IMR-90 (cell line): ENCODE data around the gene ITIH2. TPM values are rescaled to one million over a fixed set of nuclear protein-coding genes. Genes with fewer than 3 reads are reported as not detected.

ENCODE experiments used
- ATAC-seq: fragments of 200-7000 bp; cut with Tn5 transposase; 2 replicates; pipeline ENCODE4 v1.9.1; 2020; ENCODE audit warnings: low read depth, mild to moderate bottlenecking, moderate library complexity
- BruUV-seq: library from RNA; stranded (reverse); fragments of 400-500 nt; replicated peaks from 2 replicates; lab custom pipeline; 2021; lab: Mats Ljungman, UMichigan
- CTCF ChIA-PET: fragments of 300-600 bp; formaldehyde crosslinking; extraction: SDS; loops from one replicate; lab custom pipeline; 2021; ENCODE audit warnings: antibody characterized with exemption; lab: Yijun Ruan, JAX
- POLR2A ChIA-PET: fragments of 300-600 bp; sonication (Branson Sonifier 250); formaldehyde crosslinking; loops from one replicate; lab custom pipeline; 2022; ENCODE audit warnings: antibody characterized with exemption; ENCODE audit not compliant: unreplicated experiment; lab: Charles Lee
- DNase-seq: peaks from one replicate; pipeline ENCODE4 v3.0.0; 2013
- H2AFZ ChIP-seq: replicated peaks from 2 replicates; pipeline ENCODE3; 2013; ENCODE audit warnings: low read length, mild to moderate bottlenecking; ENCODE audit not compliant: poor library complexity
- H2AK5ac ChIP-seq: 2 replicates; pipeline ENCODE4 v1.6.1; 2013; ENCODE audit warnings: low read depth, low read length, inconsistent platforms
- H2AK9ac ChIP-seq: replicated peaks from 2 replicates; pipeline ENCODE3; 2013; ENCODE audit warnings: mild to moderate bottlenecking, low read depth, low read length, moderate library complexity; ENCODE audit not compliant: poor library complexity
- H2BK120ac ChIP-seq: 2 replicates; pipeline ENCODE4 v1.6.1; 2013; ENCODE audit warnings: low read depth, low read length, inconsistent platforms
- H2BK15ac ChIP-seq: 3 replicates; pipeline ENCODE4 v1.6.1; 2013; ENCODE audit warnings: low read depth, low read length, inconsistent platforms
- H2BK20ac ChIP-seq: 2 replicates; pipeline ENCODE4 v1.6.1; 2013; ENCODE audit warnings: low read depth, mild to moderate bottlenecking, inconsistent platforms, low read length, moderate library complexity
- H2BK5ac ChIP-seq: 2 replicates; pipeline ENCODE4 v1.6.1; 2013; ENCODE audit warnings: mild to moderate bottlenecking, low read depth, low read length, inconsistent platforms; ENCODE audit not compliant: poor library complexity, severe bottlenecking
- H3K14ac ChIP-seq: replicated peaks from 2 replicates; pipeline ENCODE4 v1.6.1; 2013; ENCODE audit warnings: low read depth, low read length, inconsistent platforms
- H3K18ac ChIP-seq: 2 replicates; pipeline ENCODE4 v1.6.1; 2013; ENCODE audit warnings: low read depth, low read length, control low read depth
- H3K23ac ChIP-seq: 2 replicates; pipeline ENCODE4 v1.6.1; 2013; ENCODE audit warnings: low read depth, low read length, inconsistent platforms
- H3K27ac ChIP-seq: 2 replicates; pipeline ENCODE4 v1.5.1; 2013; ENCODE audit warnings: mild to moderate bottlenecking, control low read depth, low read length; ENCODE audit not compliant: insufficient read depth
- H3K27me3 ChIP-seq: 2 replicates; pipeline ENCODE4 v1.6.1; 2013; ENCODE audit warnings: low read length; ENCODE audit not compliant: control insufficient read depth, insufficient read depth
- H3K36me3 ChIP-seq: 2 replicates; pipeline ENCODE4 v1.6.1; 2013; ENCODE audit warnings: low read length, mixed read lengths; ENCODE audit not compliant: control insufficient read depth, insufficient read depth
- H3K4ac ChIP-seq: 2 replicates; pipeline ENCODE4 v1.6.1; 2013; ENCODE audit warnings: low read depth, low read length, inconsistent platforms
- H3K4me1 ChIP-seq: 2 replicates; pipeline ENCODE4 v1.6.1; 2013; ENCODE audit warnings: low read length, mixed read lengths; ENCODE audit not compliant: control insufficient read depth, insufficient read depth
- H3K4me2 ChIP-seq: 2 replicates; pipeline ENCODE4 v1.6.1; 2013; ENCODE audit warnings: low read depth, mild to moderate bottlenecking, control low read depth, low read length, moderate library complexity
- H3K4me3 ChIP-seq: 2 replicates; pipeline ENCODE4 v1.5.1; 2013; ENCODE audit warnings: low read depth, mild to moderate bottlenecking, control low read depth, low read length, moderate library complexity; ENCODE audit not compliant: insufficient read depth
- H3K56ac ChIP-seq: 2 replicates; pipeline ENCODE4 v1.6.1; 2013; ENCODE audit warnings: low read length, inconsistent platforms; ENCODE audit not compliant: insufficient read depth; ENCODE audit errors: extremely low read depth
- H3K79me1 ChIP-seq, 2 experiments: 2 replicates each; pipeline ENCODE4 v1.6.1; 2013; ENCODE audit warnings: low read length in 2 of 2, inconsistent platforms in 1 of 2, low read depth in 1 of 2
- H3K9ac ChIP-seq: 2 replicates; pipeline ENCODE4 v1.6.1; 2013; ENCODE audit warnings: low read depth, low read length, control low read depth
- H3K9me1 ChIP-seq: 2 replicates; pipeline ENCODE4 v1.6.1; 2013; ENCODE audit warnings: low read length, inconsistent platforms; ENCODE audit not compliant: insufficient read depth
- H3K9me3 ChIP-seq: 2 replicates; pipeline ENCODE4 v1.6.1; 2013; ENCODE audit warnings: low read length; ENCODE audit not compliant: control insufficient read depth, insufficient read depth
- H4K20me1 ChIP-seq: 2 replicates; pipeline ENCODE4 v1.6.1; 2013; ENCODE audit warnings: low read length, inconsistent platforms; ENCODE audit not compliant: insufficient read depth
- H4K5ac ChIP-seq: 2 replicates; pipeline ENCODE4 v1.6.1; 2013; ENCODE audit warnings: mild to moderate bottlenecking, low read depth, low read length, control low read depth
- H4K8ac ChIP-seq, 2 experiments: 2 replicates each; pipeline ENCODE4 v1.6.1; 2013; ENCODE audit warnings: low read depth in 2 of 2, low read length in 2 of 2, control low read depth in 1 of 2, inconsistent platforms in 1 of 2
- H4K91ac ChIP-seq: 2 replicates; pipeline ENCODE4 v1.6.1; 2013; ENCODE audit warnings: low read depth, low read length, inconsistent platforms; ENCODE audit not compliant: insufficient read depth
- BHLHE40 ChIP-seq: fragments of 150-350 bp; IDR thresholded peaks from 2 replicates; pipeline ENCODE4 v1.6.1; 2016; ENCODE audit warnings: mild to moderate bottlenecking, low read depth, low read length
- CHD1 ChIP-seq: IDR thresholded peaks from 2 replicates; pipeline ENCODE4 v1.6.1; 2012; ENCODE audit warnings: low read depth, low read length, improper control_type of control experiment
- FOS ChIP-seq: fragments of 150-350 bp; IDR thresholded peaks from 2 replicates; pipeline ENCODE4 v1.6.1; 2016; ENCODE audit warnings: low read depth, low read length
- MAFK ChIP-seq: IDR thresholded peaks from 2 replicates; pipeline ENCODE4 v1.6.1; 2012; ENCODE audit warnings: low read depth, low read length, improper control_type of control experiment
- MAZ ChIP-seq: IDR thresholded peaks from 2 replicates; pipeline ENCODE4 v1.6.1; 2012; ENCODE audit warnings: low read depth, mild to moderate bottlenecking, low read length, improper control_type of control experiment, moderate library complexity, borderline replicate concordance
- MXI1 ChIP-seq: IDR thresholded peaks from 2 replicates; pipeline ENCODE4 v1.6.1; 2012; ENCODE audit warnings: low read depth, mild to moderate bottlenecking, low read length, moderate library complexity, borderline replicate concordance
- NFE2L2 ChIP-seq: fragments of 150-350 bp; IDR thresholded peaks from 2 replicates; pipeline ENCODE4 v1.6.1; 2016; ENCODE audit warnings: low read depth, mild to moderate bottlenecking, low read length
- POLR2A ChIP-seq: IDR thresholded peaks from 2 replicates; pipeline ENCODE4 v1.6.1; 2012; ENCODE audit warnings: mild to moderate bottlenecking, low read depth, low read length
- RAD21 ChIP-seq: IDR thresholded peaks from 2 replicates; pipeline ENCODE4 v1.6.1; 2012; ENCODE audit warnings: low read length, improper control_type of control experiment
- RCOR1 ChIP-seq: IDR thresholded peaks from 2 replicates; pipeline ENCODE4 v1.6.1; 2012; ENCODE audit warnings: mild to moderate bottlenecking, low read length, improper control_type of control experiment; ENCODE audit not compliant: insufficient replicate concordance
- RFX5 ChIP-seq: IDR thresholded peaks from 2 replicates; pipeline ENCODE4 v1.8.0; 2012; ENCODE audit warnings: low read depth, mild to moderate bottlenecking, low read length, moderate library complexity
- SMC3 ChIP-seq: fragments of 150-350 bp; IDR thresholded peaks from 2 replicates; pipeline ENCODE4 v1.6.1; 2016; ENCODE audit warnings: low read depth, mild to moderate bottlenecking, antibody characterized with exemption, low read length, moderate library complexity
- WGBS, 2 experiments: methylation state at CpG; one replicate each; pipeline versions ENCODE4 v1.1.5 to v1.1.7; 2013; ENCODE audit warnings: missing lambda C conversion rate in 2 of 2; ENCODE audit not compliant: insufficient read length in 1 of 2; ENCODE audit errors: extremely low coverage in 2 of 2; 5-methylcytosine and 5-hydroxymethylcytosine counted together
- dilution Hi-C: fragments of 300-500 bp; cut with HindIII; formaldehyde crosslinking; loops from one replicate; pipeline ENCODE4 v1.14.3; 2018; ENCODE audit warnings: low sequenced_read_pairs; ENCODE audit not compliant: unreplicated experiment
- in situ Hi-C: fragments of 300-500 bp; cut with MboI; formaldehyde crosslinking; loops from 3 replicates; pipeline ENCODE4 v1.14.3; 2019; ENCODE audit warnings: low sequenced_read_pairs, inconsistent platforms, mixed read lengths
- intact Hi-C: fragments of 100-400 bp; cut with micrococcal nuclease; formaldehyde crosslinking; loops from 2 replicates; pipeline ENCODE4 v1.10.0; 2022
- polyA plus RNA-seq, 3 experiments: library from polyadenylated mRNA; depleted of rRNA; stranded (reverse); fragments of >200 nt; gene quantifications; 2 replicates each; pipeline ENCODE4 v1.2.3, GENCODE V29; 2012; ENCODE audit warnings: low replicate concordance in 1 of 3
- total RNA-seq: library from RNA; depleted of rRNA; stranded (reverse); fragments of >200 nt; gene quantifications from 2 replicates; pipeline ENCODE4 v1.2.3, GENCODE V29; 2012
- TF ChIP-seq, protein P1 (sequence below): conservative IDR thresholded peaks from 2 replicates; pipeline ENCODE4 v1.5.1; 2012; ENCODE audit warnings: mild to moderate bottlenecking, low read depth, low read length, improper control_type of control experiment
- TF ChIP-seq, protein P2 (sequence below): fragments of 150-350 bp; IDR thresholded peaks from 2 replicates; pipeline ENCODE4 v1.6.1; 2016; ENCODE audit warnings: low read depth, mild to moderate bottlenecking, low read length, moderate library complexity, borderline replicate concordance

ITIH2 gene
- total and polyA plus RNA-seq, 2 of the 4 experiments (the other 2 are of a cell fraction), result not detected

DNA sequence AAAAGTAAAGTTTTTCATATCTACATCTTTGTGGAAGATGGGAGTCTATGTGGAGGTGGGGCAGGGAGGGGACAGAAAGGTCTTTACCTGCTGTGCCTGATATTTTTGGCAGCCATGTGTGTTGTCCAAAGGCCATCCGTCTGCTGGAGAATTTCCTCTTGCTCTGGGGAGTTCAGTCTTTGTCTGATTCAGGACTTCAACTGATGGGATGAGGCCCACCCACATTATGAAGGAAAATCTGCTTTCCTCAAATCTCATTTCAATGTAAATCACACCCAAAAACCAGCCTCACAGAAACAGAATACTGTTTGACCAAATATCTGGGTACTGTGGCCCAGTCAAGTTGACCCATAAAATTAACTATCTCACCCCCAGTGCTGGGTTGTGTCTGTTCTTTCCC is 23.9 kb upstream of the ITIH2 start:
- Histone ChIP-seq H3K18ac (no peak overlapping the region), H2BK5ac (no peak overlapping the region), H3K9me3 (no peaks in the 10 kb centered on the region), H3K9ac (no peak overlapping the region), H2AK5ac (no peak overlapping the region), H4K8ac (no peak overlapping the region), H3K4me1 (no peaks in the 10 kb centered on the region), H3K4ac (no peak overlapping the region), H3K23ac (no peak overlapping the region), H4K5ac (no peak overlapping the region), H3K79me1 (no peaks in the 10 kb centered on the region), H2AFZ (no peak overlapping the region), H2BK15ac (no peak overlapping the region), H3K4me2 (no peak overlapping the region), H3K56ac (no peak overlapping the region), H3K4me3 (no peak overlapping the region), H3K36me3 (no peaks in the 10 kb centered on the region), H4K20me1 (no peaks in the 10 kb centered on the region), H2BK120ac (no peak overlapping the region), H3K14ac (no peak overlapping the region), H2AK9ac (no peak overlapping the region), H3K9me1 (no peaks in the 10 kb centered on the region), H3K27me3 (peaks cover 2% of the 10 kb centered on the region; the same call in 1 of the 2 replicates), H3K27ac (no peak overlapping the region), H2BK20ac (no peak overlapping the region), H4K91ac (no peak overlapping the region)
- ChIA-PET POLR2A (no interaction called here), CTCF (no interaction called here)
- no TSS peak for BruUV-seq
- intact Hi-C loops (no loop called here), dilution Hi-C loops (no loop called here), in situ Hi-C loops (no loop called here)
- ATAC-seq, result no peak
- DNase-seq, result no peak
- no CpG with 5 or more reads among the region's 1 CpG for WGBS, 2 experiments
- no peak for TF ChIP-seq MXI1
- TF ChIP-seq BHLHE40, result no peak
- no peak for TF ChIP-seq RCOR1
- TF ChIP-seq MAFK, result no peak
- TF ChIP-seq, protein P1, sequence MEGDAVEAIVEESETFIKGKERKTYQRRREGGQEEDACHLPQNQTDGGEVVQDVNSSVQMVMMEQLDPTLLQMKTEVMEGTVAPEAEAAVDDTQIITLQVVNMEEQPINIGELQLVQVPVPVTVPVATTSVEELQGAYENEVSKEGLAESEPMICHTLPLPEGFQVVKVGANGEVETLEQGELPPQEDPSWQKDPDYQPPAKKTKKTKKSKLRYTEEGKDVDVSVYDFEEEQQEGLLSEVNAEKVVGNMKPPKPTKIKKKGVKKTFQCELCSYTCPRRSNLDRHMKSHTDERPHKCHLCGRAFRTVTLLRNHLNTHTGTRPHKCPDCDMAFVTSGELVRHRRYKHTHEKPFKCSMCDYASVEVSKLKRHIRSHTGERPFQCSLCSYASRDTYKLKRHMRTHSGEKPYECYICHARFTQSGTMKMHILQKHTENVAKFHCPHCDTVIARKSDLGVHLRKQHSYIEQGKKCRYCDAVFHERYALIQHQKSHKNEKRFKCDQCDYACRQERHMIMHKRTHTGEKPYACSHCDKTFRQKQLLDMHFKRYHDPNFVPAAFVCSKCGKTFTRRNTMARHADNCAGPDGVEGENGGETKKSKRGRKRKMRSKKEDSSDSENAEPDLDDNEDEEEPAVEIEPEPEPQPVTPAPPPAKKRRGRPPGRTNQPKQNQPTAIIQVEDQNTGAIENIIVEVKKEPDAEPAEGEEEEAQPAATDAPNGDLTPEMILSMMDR, result no peak
- no peak for TF ChIP-seq SMC3
- no peak for TF ChIP-seq POLR2A
- TF ChIP-seq MAZ, result no peak
- no peak for TF ChIP-seq RFX5
- TF ChIP-seq NFE2L2, result no peak
- TF ChIP-seq RAD21, result no peak
- TF ChIP-seq FOS, result no peak
- TF ChIP-seq CHD1, result no peak
- TF ChIP-seq, protein P2, sequence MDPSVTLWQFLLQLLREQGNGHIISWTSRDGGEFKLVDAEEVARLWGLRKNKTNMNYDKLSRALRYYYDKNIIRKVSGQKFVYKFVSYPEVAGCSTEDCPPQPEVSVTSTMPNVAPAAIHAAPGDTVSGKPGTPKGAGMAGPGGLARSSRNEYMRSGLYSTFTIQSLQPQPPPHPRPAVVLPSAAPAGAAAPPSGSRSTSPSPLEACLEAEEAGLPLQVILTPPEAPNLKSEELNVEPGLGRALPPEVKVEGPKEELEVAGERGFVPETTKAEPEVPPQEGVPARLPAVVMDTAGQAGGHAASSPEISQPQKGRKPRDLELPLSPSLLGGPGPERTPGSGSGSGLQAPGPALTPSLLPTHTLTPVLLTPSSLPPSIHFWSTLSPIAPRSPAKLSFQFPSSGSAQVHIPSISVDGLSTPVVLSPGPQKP, result no peak
